H9 (cell line): ENCODE data around the gene MATK. TPM values are rescaled to one million over a fixed set of nuclear protein-coding genes. Genes with fewer than 3 reads are reported as not detected.

Experiments
- DNase-seq: peaks from one replicate; pipeline ENCODE4 v3.0.0-alpha.2; 2017
- H2AFZ ChIP-seq: one replicate; pipeline ENCODE4 v1.6.1; 2013; ENCODE audit warnings: mild to moderate bottlenecking, low read length, control low read depth, moderate library complexity
- H2AK5ac ChIP-seq: 2 replicates; pipeline ENCODE4 v1.6.1; 2013; ENCODE audit warnings: low read length, control low read depth, mixed read lengths; ENCODE audit not compliant: insufficient read length
- H2BK120ac ChIP-seq: one replicate; pipeline ENCODE4 v1.6.1; 2013; ENCODE audit warnings: low read depth, mild to moderate bottlenecking, low read length, control low read depth, inconsistent platforms; ENCODE audit not compliant: poor library complexity, severe bottlenecking
- H2BK12ac ChIP-seq: 2 replicates; pipeline ENCODE4 v1.6.1; 2013; ENCODE audit warnings: low read length, control low read depth, mixed read lengths, low read depth; ENCODE audit not compliant: insufficient read length
- H2BK15ac ChIP-seq: 2 replicates; pipeline ENCODE4 v1.6.1; 2013; ENCODE audit warnings: low read depth, low read length, control low read depth
- H2BK20ac ChIP-seq: one replicate; pipeline ENCODE4 v1.6.1; 2013; ENCODE audit warnings: low read depth, mild to moderate bottlenecking, low read length, control low read depth, inconsistent platforms; ENCODE audit not compliant: poor library complexity, severe bottlenecking
- H2BK5ac ChIP-seq: 2 replicates; pipeline ENCODE4 v1.6.1; 2013; ENCODE audit warnings: low read length, control low read depth, mixed read lengths; ENCODE audit not compliant: insufficient read length
- H3K14ac ChIP-seq: 2 replicates; pipeline ENCODE4 v1.6.1; 2013; ENCODE audit warnings: low read length, control low read depth; ENCODE audit not compliant: insufficient read depth
- H3K18ac ChIP-seq: 2 replicates; pipeline ENCODE4 v1.6.1; 2013; ENCODE audit warnings: low read depth, mild to moderate bottlenecking, mixed read lengths, low read length, control low read depth; ENCODE audit not compliant: insufficient read length
- H3K23ac ChIP-seq: 2 replicates; pipeline ENCODE4 v1.6.1; 2013; ENCODE audit warnings: low read length, control low read depth, mixed read lengths, low read depth; ENCODE audit not compliant: insufficient read length
- H3K23me2 ChIP-seq: 2 replicates; pipeline ENCODE4 v1.6.1; 2013; ENCODE audit warnings: low read depth, mild to moderate bottlenecking, mixed read lengths, low read length, control low read depth; ENCODE audit not compliant: insufficient read length, poor library complexity, severe bottlenecking
- H3K27ac ChIP-seq: 2 replicates; pipeline ENCODE4 v1.5.1; 2013; ENCODE audit warnings: low read length, control low read depth, mixed read lengths, low read depth; ENCODE audit not compliant: insufficient read length
- H3K27me3 ChIP-seq: 2 replicates; pipeline ENCODE4 v1.6.1; 2013; ENCODE audit warnings: low read length, control low read depth, inconsistent platforms; ENCODE audit not compliant: insufficient read depth
- H3K4ac ChIP-seq: 2 replicates; pipeline ENCODE4 v1.6.1; 2013; ENCODE audit warnings: low read depth, mild to moderate bottlenecking, control low read depth, inconsistent platforms, low read length, moderate library complexity
- H3K4me1 ChIP-seq: 2 replicates; pipeline ENCODE4 v1.6.1; 2013; ENCODE audit warnings: low read length, control low read depth, inconsistent platforms; ENCODE audit not compliant: insufficient read depth
- H3K4me2 ChIP-seq: 2 replicates; pipeline ENCODE4 v1.6.1; 2013; ENCODE audit warnings: low read length, control low read depth, mixed read lengths; ENCODE audit not compliant: insufficient read length, insufficient read depth
- H3K56ac ChIP-seq: 2 replicates; pipeline ENCODE4 v1.6.1; 2013; ENCODE audit warnings: low read depth, mild to moderate bottlenecking, mixed read lengths, low read length, control low read depth; ENCODE audit not compliant: insufficient read length
- H3K79me1 ChIP-seq: 2 replicates; pipeline ENCODE4 v1.6.1; 2013; ENCODE audit warnings: low read depth, mild to moderate bottlenecking, moderate library complexity, low read length, control low read depth, inconsistent platforms; ENCODE audit not compliant: insufficient read depth, poor library complexity, severe bottlenecking
- H3K79me2 ChIP-seq: 2 replicates; pipeline ENCODE4 v1.6.1; 2013; ENCODE audit warnings: low read length, control low read depth, inconsistent platforms; ENCODE audit not compliant: insufficient read depth
- H3K9ac ChIP-seq: 2 replicates; pipeline ENCODE4 v1.6.1; 2013; ENCODE audit warnings: low read length, control low read depth, mixed read lengths; ENCODE audit not compliant: insufficient read length; ENCODE audit errors: extremely low read depth
- H3K9me3 ChIP-seq: one replicate; pipeline ENCODE4 v1.6.1; 2013; ENCODE audit warnings: low read depth, low read length, inconsistent platforms; ENCODE audit not compliant: control insufficient read depth
- H3T11ph ChIP-seq: one replicate; pipeline ENCODE4 v1.6.1; 2013; ENCODE audit warnings: mild to moderate bottlenecking, low read length, control low read depth, inconsistent platforms
- H4K20me1 ChIP-seq: one replicate; pipeline ENCODE4 v1.6.1; 2013; ENCODE audit not compliant: control insufficient read depth, insufficient read length, insufficient read depth
- H4K5ac ChIP-seq: 2 replicates; pipeline ENCODE4 v1.6.1; 2013; ENCODE audit warnings: low read depth, mild to moderate bottlenecking, mixed read lengths, low read length, control low read depth; ENCODE audit not compliant: insufficient read length
- H4K8ac ChIP-seq: replicated peaks from 2 replicates; pipeline ENCODE4 v1.6.1; 2013; ENCODE audit warnings: low read length, control low read depth, mixed read lengths, low read depth; ENCODE audit not compliant: insufficient read length
- H4K91ac ChIP-seq: 2 replicates; pipeline ENCODE4 v1.6.1; 2013; ENCODE audit warnings: low read depth, mild to moderate bottlenecking, moderate library complexity, mixed read lengths, low read length, control low read depth; ENCODE audit not compliant: insufficient read length
- H3K27ac Mint-ChIP-seq, 3 experiments: 2 replicates in 2 of 3; 3 replicates in 1 of 3; pipeline ENCODE4 v1.8.0; 2020 to 2021; ENCODE audit warnings: mixed read lengths in 3 of 3, mild to moderate bottlenecking in 1 of 3, moderate library complexity in 1 of 3
- H3K27me3 Mint-ChIP-seq: 2 replicates; pipeline ENCODE4 v1.8.0; 2021; ENCODE audit warnings: low read depth, mild to moderate bottlenecking, moderate library complexity, mixed read lengths
- H3K36me3 Mint-ChIP-seq, 3 experiments: 2 replicates in 2 of 3; 3 replicates in 1 of 3; pipeline ENCODE4 v1.8.0; 2020 to 2021; ENCODE audit warnings: low read depth in 3 of 3, mixed read lengths in 3 of 3; ENCODE audit not compliant: insufficient read depth in 1 of 3
- H3K4me1 Mint-ChIP-seq, 2 experiments: 2 replicates each; pipeline ENCODE4 v1.8.0; 2020; ENCODE audit warnings: mixed read lengths in 2 of 2
- H3K4me3 Mint-ChIP-seq, 2 experiments: 2 replicates in 1 of 2; 3 replicates in 1 of 2; pipeline ENCODE4 v1.8.0; 2020 to 2021; ENCODE audit warnings: mild to moderate bottlenecking in 2 of 2, mixed read lengths in 2 of 2, moderate library complexity in 1 of 2
- H3K9me3 Mint-ChIP-seq, 2 experiments: 2 replicates in 1 of 2; 3 replicates in 1 of 2; pipeline ENCODE4 v1.8.0; 2020; ENCODE audit warnings: mild to moderate bottlenecking in 2 of 2, mixed read lengths in 2 of 2, moderate library complexity in 1 of 2
- CTCF ChIP-seq: fragments of 200-600 bp; sonication (generic); conservative IDR thresholded peaks from 3 replicates; pipeline ENCODE4 v1.8.0; 2021; ENCODE audit warnings: antibody characterized with exemption, mild to moderate bottlenecking
- WGBS: extraction: QIAGEN DNeasy Blood & Tissue Kit; methylation state at CpG from one replicate; pipeline ENCODE4 v1.1.7; 2013; ENCODE audit warnings: missing lambda C conversion rate, low lambda C conversion rate, mixed read lengths; ENCODE audit not compliant: insufficient read length; ENCODE audit errors: extremely low coverage; 5-methylcytosine and 5-hydroxymethylcytosine counted together
- total RNA-seq: library from RNA; stranded (reverse); gene quantifications from 2 replicates; pipeline ENCODE4 v1.2.1, GENCODE V29; 2021

MATK gene
- total RNA-seq, 1 experiment from 2014 or later: 13.5 TPM

- Histone ChIP-seq H3K14ac (no peak overlapping the region), H3K79me2 (no peaks in the 10 kb centered on the region), H4K8ac (no peak overlapping the region), H3K4me1 (no peaks in the 10 kb centered on the region), H2BK15ac (no peak overlapping the region), H4K91ac (no peak overlapping the region), H3K23me2 (no peaks in the 10 kb centered on the region), H3K27ac (no peak overlapping the region), H2AFZ (no peak overlapping the region), H3K27me3 (no peaks in the 10 kb centered on the region), H4K5ac (no peak overlapping the region), H2BK12ac (no peak overlapping the region), H4K20me1 (peaks cover 2% of the 10 kb centered on the region), H2AK5ac (no peak overlapping the region), H3K23ac (no peak overlapping the region), H3K4ac (no peak overlapping the region), H3K9me3 (no peaks in the 10 kb centered on the region), H3K4me2 (no peak overlapping the region), H3K18ac (no peak overlapping the region), H3T11ph (no peak overlapping the region), H3K56ac (no peak overlapping the region), H2BK120ac (no peak overlapping the region), H2BK20ac (no peak overlapping the region), H3K79me1 (no peaks in the 10 kb centered on the region), H2BK5ac (no peak overlapping the region), H3K9ac (no peak overlapping the region)
- Mint-ChIP-seq H3K36me3 (no peaks in the 10 kb centered on the region), H3K4me1 (no peaks in the 10 kb centered on the region; a peak in 1 of 4 replicates), H3K4me3 (no peak overlapping the region; a peak in 1 of 5 replicates), H3K9me3 (no peaks in the 10 kb centered on the region), H3K27me3 (peaks cover 12% of the 10 kb centered on the region), H3K27ac (no peak overlapping the region; a peak in 1 of 7 replicates)
- no CpG with 5 or more reads among the region's 8 CpGs for WGBS
- no peak for TF ChIP-seq CTCF
- no peak for DNase-seq
Measured at GRCh38 chr19:3817761-3818160, 31.6 kb upstream of the MATK start.
